HG03432 (cell line): ENCODE measurements around the gene ADCY4.
A peak's percentile ranks its signal among the peaks of the same experiment; 100 is the strongest.
"Not testable (repeated sequence)": the region's sequence is repeated elsewhere in the genome, so short reads cannot be mapped to it uniquely, and the experiment has no call there.

Source experiments
- ATAC-seq: cut with Tn5 transposase; IDR thresholded peaks from one replicate; pipeline ENCODE4 v1.9.1; 2021; ENCODE audit warnings: mild to moderate bottlenecking, moderate library complexity; ENCODE audit not compliant: unreplicated experiment

The ADCY4 gene

GRCh38 chr14:24366721-24367513 lies 32.0 kb upstream of the ADCY4 start:
- ATAC-seq = peak; percentile 69

- no peak for ATAC-seq
These were observed 31.5 kb upstream of the ADCY4 start for GRCh38 chr14:24366413-24366720.

GRCh38 chr14:24365600-24366412 lies 30.9 kb upstream of the ADCY4 start:
- peak; percentile 33 for ATAC-seq

GRCh38 chr14:24364841-24365240 lies 30.0 kb upstream of the ADCY4 start:
- ATAC-seq = no peak

GRCh38 chr14:24363401-24363800 lies 28.5 kb upstream of the ADCY4 start:
- no peak for ATAC-seq

GRCh38 chr14:24362241-24362960 lies 27.5 kb upstream of the ADCY4 start:
- ATAC-seq = no peak

- no peak for ATAC-seq
These were observed 26.5 kb upstream of the ADCY4 start for GRCh38 chr14:24361326-24361725.

- ATAC-seq = no peak
These were observed 25.4 kb upstream of the ADCY4 start for GRCh38 chr14:24360281-24360680.

- ATAC-seq = no peak
These were observed 21.3 kb upstream of the ADCY4 start for GRCh38 chr14:24356208-24356607.

- ATAC-seq = no peak
These were observed 20.1 kb upstream of the ADCY4 start for GRCh38 chr14:24355009-24355408.

GRCh38 chr14:24354482-24354825 lies 19.6 kb upstream of the ADCY4 start:
- ATAC-seq = not testable (repeated sequence)

- no peak for ATAC-seq
These were observed 18.9 kb upstream of the ADCY4 start for GRCh38 chr14:24353559-24354481.

GRCh38 chr14:24351517-24351916 lies 16.6 kb upstream of the ADCY4 start:
- no peak for ATAC-seq

GRCh38 chr14:24349742-24350141 lies 14.9 kb upstream of the ADCY4 start:
- no peak for ATAC-seq

GRCh38 chr14:24348186-24348585 lies 13.3 kb upstream of the ADCY4 start:
- no peak for ATAC-seq

GRCh38 chr14:24347134-24347533 lies 12.3 kb upstream of the ADCY4 start:
- no peak for ATAC-seq

- ATAC-seq = no peak
These were observed 9.2 kb upstream of the ADCY4 start for GRCh38 chr14:24343795-24344660.

- no peak for ATAC-seq
These were observed 8.0 kb upstream of the ADCY4 start for GRCh38 chr14:24342889-24343288.

- no peak for ATAC-seq
These were observed 5.7 kb upstream of the ADCY4 start for GRCh38 chr14:24340606-24341005.
